ENCODE data around the gene URI1.

- TF ChIP-seq TCF12 (IDR thresholded peaks at IDR 0.05), result no peak
- TF ChIP-seq SMC3 (IDR thresholded peaks at IDR 0.05; ENCODE audit: low read depth, low read length), result no peak
- no peak for TF ChIP-seq CHD2 (IDR thresholded peaks at IDR 0.05; ENCODE audit: low read length, partially characterized antibody)
- TF ChIP-seq CTCF (IDR thresholded peaks at IDR 0.05), result no peak
- no peak for TF ChIP-seq NRF1 (IDR thresholded peaks at IDR 0.05; ENCODE audit: low read depth, low read length)
- no peak for TF ChIP-seq EP300 (IDR thresholded peaks at IDR 0.05; ENCODE audit: borderline replicate concordance in 1 of 2, low read depth in 1 of 2, low read length in 1 of 2)
- TF ChIP-seq POLR2AphosphoS5 (IDR thresholded peaks at IDR 0.05; ENCODE audit: low read depth, low read length), result no peak
- no peak for TF ChIP-seq PBX3 (IDR thresholded peaks at IDR 0.05)
- no peak for TF ChIP-seq EZH2phosphoT487 (IDR thresholded peaks at IDR 0.05; ENCODE audit: borderline replicate concordance, low read depth)
- TF ChIP-seq RXRA (IDR thresholded peaks at IDR 0.05; ENCODE audit: borderline replicate concordance, low read depth), result no peak
- TF ChIP-seq REST (IDR thresholded peaks at IDR 0.05; ENCODE audit: low read depth, low read length), result no peak
- TF ChIP-seq MAX (IDR thresholded peaks at IDR 0.05; ENCODE audit: low read depth), result no peak
- no peak for TF ChIP-seq MXI1 (IDR thresholded peaks at IDR 0.05; ENCODE audit: low read depth, low read length)
Measured at GRCh38 chr19:30059741-30060457, 117.9 kb downstream of the URI1 start.

All from SK-N-SH (cell line).